HG03342 (cell line): ENCODE results near the gene OPA1.

Experiments used
- ATAC-seq: cut with Tn5 transposase; IDR thresholded peaks from one replicate; pipeline ENCODE4 v1.9.1; 2021; ENCODE audit warnings: mild to moderate bottlenecking, moderate library complexity; ENCODE audit not compliant: unreplicated experiment

The OPA1 gene

GRCh38 chr3:193734737-193735366, 141.8 kb downstream of the OPA1 start:
- no peak for ATAC-seq

DNA sequence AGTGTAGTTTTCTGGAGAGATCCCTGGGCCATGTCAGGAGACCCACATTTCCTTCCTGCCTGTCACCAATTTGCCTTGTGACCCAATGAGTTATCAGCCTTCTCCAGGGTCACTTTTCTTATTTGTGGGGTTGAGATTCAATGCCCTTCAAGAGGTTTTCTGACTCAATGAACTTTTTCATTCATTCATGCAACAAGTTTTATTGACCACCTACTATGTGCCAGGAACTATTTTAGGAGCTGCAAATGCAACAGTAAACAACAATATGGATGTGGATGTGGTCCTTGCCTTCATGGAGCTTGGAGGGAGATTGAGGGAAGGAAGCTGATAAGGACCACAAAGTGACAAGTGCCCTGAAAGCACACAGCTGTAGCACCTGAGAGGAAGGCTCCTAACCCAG, 142.8 kb downstream of the OPA1 start:
- ATAC-seq = no peak

DNA sequence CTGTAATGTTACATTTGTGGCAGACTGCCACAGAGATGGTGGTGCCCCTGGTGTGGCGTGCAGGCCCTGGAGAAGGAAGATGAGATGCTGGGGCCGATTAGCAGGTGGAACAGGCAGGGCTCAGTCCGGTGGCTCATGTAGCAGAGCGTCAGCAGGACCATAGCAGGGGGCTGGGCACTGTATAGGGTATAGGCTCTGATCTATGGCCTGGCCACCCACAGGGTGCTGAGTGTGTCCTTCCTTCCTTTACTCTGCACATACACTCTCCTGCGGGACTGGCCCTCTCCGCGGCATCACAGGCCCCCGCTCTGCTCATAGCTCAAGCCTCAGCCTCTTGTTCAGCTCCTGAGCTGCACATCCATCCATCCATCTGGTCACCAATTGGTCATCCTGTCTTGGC, 143.6 kb downstream of the OPA1 start:
- no peak for ATAC-seq

DNA sequence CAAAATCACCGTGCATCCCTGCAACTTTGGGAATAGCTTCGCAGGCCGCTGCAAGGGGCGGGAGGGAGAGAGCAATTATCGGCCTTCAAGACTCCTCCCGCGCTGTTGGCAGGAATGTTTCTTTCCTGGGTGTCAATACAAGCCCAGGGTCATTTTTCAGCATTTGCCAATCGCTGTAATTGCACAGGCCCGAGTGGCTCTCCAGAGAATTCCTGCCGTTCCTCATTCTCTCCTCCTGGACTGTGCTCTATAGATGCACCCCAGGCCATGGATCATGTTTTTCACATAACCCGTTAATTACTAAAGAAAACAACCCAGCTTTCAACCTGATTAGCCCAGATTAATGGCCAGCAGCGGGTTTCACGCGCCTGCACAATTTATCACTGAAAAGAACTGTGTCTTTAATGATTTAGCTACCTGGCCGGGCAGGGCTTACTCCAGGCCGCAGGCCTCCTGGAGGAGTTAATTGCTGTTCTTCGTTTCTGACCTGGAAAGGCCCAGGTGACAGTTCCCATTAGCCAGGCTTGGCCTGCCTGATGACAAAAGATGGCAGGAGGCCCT, 144.3 kb downstream of the OPA1 start:
- no peak for ATAC-seq

GRCh38 chr3:193742628-193743027, 149.6 kb downstream of the OPA1 start:
- ATAC-seq = no peak

GRCh38 chr3:193743702-193744047, 150.7 kb downstream of the OPA1 start:
- ATAC-seq = peak; percentile 62

DNA sequence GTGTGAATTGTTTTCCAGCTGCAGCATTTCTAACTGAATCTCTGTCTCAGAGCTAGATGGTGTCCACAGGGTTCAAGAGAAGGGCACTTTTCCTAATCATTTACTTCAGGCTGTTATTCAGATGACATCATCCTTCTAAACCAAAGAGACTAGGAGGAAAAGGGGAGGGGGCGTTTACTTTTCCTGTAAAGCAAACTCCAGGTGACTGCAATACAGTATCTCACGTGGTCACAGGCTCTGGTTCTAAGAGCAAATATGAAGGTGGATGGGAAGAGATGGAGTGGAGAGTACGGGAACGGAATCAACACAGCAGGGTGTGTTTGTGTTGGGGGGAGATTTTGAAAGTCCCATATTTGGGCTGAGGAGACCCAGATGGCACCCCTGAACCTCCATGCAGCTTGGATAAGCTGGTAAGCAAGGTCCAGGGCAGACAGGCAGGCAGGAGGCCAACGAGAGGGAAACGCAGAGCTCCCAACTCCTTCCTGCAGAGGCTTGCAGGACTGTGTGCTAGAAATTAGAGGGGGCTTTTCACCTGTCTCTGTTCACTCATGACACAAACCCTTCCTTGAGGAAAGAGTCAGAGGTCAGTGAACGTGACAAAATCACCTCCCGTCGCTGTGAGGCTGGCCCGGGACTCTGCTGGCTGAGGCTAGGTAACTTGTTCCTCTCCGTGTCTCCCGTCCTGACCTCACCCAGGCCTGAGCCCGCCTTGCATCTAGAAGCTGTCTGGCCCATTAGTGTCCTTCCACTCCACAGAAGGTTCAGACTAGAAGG, 151.2 kb downstream of the OPA1 start:
- ATAC-seq = no peak

DNA sequence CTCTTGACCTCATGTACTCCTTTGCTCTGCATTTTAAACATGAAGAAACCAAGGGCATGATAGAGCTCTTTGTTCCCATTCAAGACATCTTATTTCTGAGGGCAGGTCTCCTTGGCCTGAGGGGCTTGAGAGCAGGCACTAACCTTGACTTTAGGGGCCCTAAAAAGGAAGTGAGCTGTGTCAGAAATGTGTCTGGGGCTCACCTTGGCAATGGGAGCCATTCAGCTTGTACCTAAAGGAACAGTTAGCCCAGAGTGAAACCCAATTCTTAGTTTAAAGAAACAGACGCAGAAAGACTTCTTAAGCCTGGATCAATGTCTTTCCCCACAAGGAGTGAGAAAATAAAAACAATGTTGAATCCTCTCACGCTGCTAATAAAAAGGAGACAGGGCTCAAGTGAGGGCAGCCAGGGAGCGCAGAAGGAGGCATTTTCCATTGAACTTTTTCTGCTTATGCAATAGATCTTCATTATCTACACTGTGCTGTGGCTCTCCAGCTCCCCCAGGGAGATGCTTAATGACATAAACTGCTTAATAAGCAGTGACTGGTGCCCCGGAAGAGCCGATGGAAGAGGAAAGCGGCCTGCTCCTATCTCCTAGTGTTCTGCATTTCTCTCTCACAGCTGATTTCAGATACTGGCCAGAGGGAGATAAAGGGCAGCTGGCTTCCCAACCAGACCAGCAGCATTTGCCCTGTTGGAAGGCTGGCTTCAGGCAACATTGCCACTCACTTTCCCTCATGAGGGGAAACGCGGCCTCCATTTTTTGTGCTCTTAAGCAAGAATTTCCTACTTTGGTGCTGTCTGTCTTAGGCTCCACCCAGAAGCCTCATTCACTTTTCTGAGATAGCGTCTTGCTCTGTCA, 152.0 kb downstream of the OPA1 start:
- ATAC-seq = no peak

- no peak for ATAC-seq
These were observed 153.8 kb downstream of the OPA1 start for GRCh38 chr3:193746832-193747231.
